Middle frontal gyrus (tissue), 1 donor: ENCODE results near the gene ACSF3.
"Not testable (repeated sequence)": the region's sequence is repeated elsewhere in the genome, so short reads cannot be mapped to it uniquely, and the experiment has no call there.

ENCODE experiments used
- DNase-seq: peaks from one replicate; pipeline ENCODE4 v3.0.0-alpha.2; 2015; ENCODE audit warnings: low spot score; ENCODE audit errors: extremely low spot score

Gene ACSF3

DNA sequence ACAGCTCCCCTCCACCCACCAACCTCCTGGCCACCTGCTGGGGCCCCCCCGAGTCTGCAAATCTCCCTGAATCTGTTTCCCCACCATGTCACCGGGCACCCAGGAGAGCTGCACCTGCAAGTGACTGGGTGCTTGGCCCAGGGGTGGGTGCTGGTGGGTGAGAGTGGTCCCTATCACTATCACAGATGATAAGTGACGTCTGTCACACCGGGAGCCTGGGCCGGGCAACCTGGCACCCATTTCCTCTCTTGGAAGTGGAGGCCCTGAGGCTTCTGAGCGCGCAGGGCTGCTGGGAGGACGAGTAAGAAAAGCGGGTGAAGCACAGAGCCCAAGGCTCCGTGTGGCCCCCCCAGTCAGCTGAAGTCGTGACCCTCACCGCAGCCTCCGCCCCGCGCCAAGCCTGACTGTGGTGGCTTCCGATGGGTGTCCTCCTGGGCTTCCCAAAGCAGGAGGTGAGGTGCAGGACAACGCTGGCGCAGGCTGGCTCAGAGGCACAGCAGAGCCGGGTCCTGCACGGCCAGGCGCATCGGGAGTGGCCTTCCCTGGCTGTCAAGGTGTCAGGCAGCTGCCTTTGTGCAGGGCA, 21.0 kb upstream of the ACSF3 start:
- DNase-seq: no peak

GRCh38 chr16:89073346-89074071, 20.1 kb upstream of the ACSF3 start:
- no peak for DNase-seq

DNA sequence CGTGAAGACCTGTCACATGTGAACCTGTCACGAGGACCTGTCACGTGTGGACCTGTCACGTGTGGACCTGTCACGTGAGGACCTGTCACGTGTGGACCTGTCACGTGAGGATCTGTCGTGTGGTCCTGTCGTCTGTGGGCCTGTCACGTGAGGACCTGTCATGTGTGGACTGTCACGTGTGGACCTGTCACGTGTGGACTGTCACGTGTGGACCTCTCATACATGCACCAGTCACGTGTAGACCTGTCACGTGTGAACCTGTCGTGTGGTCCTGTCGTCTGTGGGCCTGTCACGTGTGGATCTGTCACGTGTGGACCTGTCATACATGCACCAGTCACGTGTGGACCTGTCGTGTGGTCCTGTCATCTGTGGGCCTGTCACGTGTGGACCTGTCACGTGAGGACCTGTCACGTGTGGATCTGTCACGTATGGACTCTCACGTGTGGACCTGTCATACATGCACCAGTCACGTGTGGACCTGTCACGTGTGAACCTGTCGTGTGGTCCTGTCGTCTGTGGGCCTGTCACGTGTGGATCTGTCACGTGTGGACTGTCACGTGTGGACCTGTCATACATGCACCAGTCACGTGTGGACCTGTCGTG, 19.5 kb upstream of the ACSF3 start:
- DNase-seq: not testable (repeated sequence)

- DNase-seq: no peak
Measured at GRCh38 chr16:89074803-89075688, 18.6 kb upstream of the ACSF3 start.

DNA sequence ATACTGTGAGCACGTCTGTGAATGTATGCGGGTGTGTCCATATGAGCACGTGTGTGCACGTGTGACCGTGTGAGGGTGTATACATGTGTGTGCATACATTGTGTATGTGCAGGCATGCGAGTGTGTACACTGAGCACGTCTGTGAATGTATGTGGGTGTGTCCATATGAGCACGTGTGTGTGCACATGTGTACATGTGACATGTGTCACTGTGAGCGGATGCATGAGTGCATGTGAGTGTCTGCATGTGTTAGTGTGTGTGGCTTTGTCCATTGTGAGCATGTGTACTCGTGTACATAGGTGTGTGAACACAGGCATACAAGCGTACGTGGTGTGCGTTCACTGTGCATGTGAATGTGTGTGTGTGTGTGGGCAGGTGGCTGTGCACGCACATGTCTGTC, 17.5 kb upstream of the ACSF3 start:
- no peak for DNase-seq

- no peak for DNase-seq
Measured at GRCh38 chr16:89077076-89077475, 16.6 kb upstream of the ACSF3 start.

- no peak for DNase-seq
Measured at GRCh38 chr16:89078172-89078571, 15.5 kb upstream of the ACSF3 start.

GRCh38 chr16:89079434-89079980, 14.1 kb upstream of the ACSF3 start:
- no peak for DNase-seq

DNA sequence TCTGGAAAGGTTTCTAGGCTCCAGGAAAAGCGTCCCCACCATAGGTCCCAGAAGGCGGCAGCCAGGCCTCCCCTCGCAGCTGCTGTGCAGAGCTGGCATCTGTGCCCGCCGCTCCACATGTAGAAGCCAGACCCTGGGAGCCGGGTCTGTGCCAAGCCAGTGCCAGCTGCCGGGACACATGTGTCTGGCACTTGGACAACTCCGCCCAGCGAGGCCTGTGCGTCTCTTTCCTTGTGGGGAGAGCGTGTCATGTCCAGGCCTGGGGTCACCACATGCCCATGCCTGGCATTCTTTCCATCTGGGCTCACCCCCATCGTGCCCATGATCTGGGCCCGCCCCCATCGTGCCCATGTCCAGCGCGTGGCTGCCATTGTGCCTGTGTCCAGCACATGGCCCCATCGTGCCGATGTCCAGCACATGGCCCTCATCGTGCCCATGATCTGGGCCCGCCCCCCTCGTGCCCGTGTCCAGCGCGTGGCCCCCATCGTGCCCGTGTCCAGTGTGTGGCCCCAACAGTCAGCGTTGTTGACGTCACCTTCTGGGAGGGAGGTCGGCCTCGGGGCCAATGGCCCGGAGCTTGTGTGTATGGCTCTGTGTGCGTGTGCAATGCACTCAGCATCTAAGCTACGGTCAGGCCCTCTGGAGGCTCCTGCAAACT, 13.3 kb upstream of the ACSF3 start:
- no peak for DNase-seq

DNA sequence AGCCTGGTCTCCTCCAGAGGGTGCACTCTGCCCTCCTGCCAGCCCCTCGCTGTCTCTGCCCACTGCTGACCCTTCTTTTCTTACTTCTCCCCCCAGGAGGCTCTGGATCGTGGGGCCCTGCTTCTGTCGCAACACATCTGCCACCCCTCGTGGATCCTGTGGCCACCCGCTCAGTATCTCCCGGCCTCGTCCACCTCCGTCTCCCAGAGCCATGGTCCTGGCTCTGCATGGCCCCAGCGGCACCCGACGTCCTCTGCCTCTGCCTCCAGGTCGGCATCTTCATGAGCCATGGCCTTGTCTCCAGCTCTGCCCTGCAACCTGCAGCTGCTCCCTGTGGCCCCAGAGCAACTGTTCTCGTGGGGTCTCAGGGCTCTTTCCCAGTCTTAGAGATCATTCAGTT, 12.1 kb upstream of the ACSF3 start:
- DNase-seq: no peak

GRCh38 chr16:89084411-89084810, 9.2 kb upstream of the ACSF3 start:
- DNase-seq: no peak

DNA sequence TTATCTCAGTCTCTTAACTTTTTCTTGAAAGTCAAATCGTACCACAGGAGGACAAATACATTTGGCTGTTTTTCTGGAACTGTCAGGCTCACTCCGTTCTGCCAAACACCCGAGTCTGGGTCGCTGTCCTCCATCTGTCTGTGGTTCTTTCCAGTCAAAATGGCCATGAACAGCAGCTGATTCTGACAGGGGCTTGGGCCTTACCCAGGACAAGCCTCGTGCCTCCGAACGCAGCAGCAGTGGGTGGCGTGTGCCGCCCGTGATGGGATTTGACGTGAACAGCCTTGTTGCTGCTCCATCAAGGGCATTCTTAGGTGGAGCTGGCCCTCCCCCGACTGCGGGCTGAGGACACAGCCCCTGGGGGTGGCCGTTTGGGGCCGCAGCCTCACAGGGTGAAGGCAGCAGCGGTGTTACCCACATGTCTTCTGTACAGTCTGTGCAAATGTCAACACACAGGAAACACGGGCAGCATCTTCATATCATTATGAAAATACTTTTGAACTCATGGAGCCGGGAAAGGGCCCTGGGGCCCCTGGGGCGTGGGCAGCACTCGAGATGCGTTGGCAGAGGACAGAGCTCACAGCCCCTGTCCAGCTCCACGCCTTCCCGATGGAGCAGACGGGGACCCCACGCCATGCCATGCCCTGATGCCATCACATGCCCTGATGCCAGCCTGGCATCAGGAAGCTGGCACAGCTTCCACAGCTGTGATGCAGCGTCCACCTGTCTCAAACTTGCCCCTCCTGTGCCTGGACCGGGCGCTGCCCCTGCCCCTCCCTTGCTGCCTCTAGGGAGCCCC, 8.6 kb upstream of the ACSF3 start:
- no peak for DNase-seq

GRCh38 chr16:89085755-89086154, 7.9 kb upstream of the ACSF3 start:
- no peak for DNase-seq

GRCh38 chr16:89087922-89088497, 5.6 kb upstream of the ACSF3 start:
- DNase-seq: no peak

DNA sequence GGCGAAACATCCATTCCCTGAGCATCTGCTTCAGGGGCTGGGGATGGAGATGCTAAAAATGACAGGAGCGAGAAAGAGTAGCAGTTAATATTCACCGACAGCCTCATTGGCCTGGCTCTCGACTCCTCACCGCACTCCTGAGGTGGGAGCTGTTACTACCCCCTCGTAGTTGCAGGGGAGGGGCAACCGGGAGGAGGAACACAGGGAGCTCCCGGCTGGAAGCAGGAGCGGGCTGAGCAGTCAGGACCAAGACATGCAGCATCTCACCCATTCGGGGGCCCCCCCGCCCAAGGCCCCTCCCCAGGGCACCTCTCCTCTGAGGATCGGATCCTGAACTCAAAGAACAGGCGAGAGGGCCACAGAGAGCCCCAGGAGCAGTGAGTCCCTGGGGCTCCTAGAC, 4.5 kb upstream of the ACSF3 start:
- DNase-seq: no peak

GRCh38 chr16:89090182-89090630, 3.4 kb upstream of the ACSF3 start:
- DNase-seq: no peak

DNA sequence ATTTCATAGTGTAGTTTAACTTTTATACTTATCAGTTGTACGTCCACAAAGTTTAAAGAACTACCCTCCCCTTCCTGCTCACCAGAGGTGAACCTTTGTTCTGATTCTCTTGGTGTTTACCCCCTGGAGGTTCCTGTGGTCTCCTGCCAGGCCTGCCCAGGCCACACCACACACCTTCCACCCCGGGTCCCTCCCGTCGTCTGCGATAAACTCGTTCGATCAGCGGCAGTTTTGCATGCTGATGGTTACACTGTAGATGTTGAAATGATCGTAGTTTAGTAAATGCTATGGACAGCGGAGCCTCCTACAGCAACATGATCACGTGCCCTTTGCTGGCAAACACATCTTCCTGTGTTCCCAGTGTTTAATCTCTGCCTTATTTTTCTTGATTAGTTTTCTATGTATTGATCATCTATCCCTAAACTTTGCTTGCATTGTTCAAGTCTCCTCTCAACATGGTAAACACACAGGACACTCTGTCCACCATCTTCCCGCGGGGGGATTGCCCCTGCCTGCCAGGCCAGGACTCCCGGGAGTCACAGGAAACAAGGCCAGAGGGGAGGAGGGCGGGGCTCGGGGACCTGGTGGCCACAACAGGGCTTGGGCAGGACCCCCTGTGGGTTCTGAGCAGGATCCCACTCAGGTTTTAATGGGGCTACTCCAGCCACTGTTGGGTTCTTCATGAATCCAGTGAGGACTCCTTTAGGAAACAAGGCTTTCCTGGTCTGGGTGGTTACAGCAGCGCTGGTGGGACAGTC, 2.8 kb upstream of the ACSF3 start:
- no peak for DNase-seq

DNA sequence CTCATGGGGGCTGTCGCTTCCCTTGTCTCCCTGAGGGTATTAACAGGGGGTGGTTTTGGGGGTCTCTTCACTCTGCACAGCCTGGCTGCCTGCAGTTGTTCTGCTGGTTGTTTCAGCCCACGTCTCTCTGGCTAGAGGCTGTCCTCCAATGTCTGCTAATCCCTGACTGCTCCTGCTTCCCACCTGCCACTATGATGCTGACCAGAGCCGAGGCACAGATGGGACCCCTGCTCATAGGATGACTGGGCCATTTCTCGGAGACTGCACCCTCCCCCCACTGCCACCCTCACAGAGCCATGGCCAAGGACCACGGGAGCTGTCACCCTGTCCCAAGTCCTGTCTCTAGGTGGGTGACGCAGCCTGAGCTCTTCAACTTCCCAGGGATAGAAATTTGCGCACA, 1.6 kb upstream of the ACSF3 start:
- no peak for DNase-seq

DNA sequence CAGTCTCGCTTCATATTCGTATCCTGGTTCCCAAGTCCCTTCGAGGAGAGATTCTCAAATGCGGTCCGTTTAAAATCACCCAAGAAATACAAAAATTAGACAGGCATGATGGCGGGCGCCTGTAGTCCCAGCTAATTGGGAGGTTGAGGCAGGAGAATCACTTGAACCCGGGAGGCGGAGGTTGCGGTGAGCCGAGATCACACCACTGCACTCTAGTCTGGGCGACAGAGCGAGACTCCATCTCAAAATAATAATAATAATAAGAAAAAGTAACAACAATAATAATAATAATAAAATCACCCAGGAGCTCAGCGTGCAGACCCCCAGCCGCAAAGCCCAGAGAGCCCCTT, 425 bp upstream of the ACSF3 start:
- not testable (repeated sequence) for DNase-seq
